GM19328 (cell line): Measurements from ENCODE around the gene BSCL2.
"Not testable (repeated sequence)": the region's sequence is repeated elsewhere in the genome, so short reads cannot be mapped to it uniquely, and the experiment has no call there.

Experiments
- ATAC-seq: cut with Tn5 transposase; IDR thresholded peaks from one replicate; pipeline ENCODE4 v1.9.1; 2021; ENCODE audit warnings: mild to moderate bottlenecking, moderate library complexity; ENCODE audit not compliant: unreplicated experiment

Gene BSCL2

GRCh38 chr11:62719302-62719978, 12.2 kb upstream of the BSCL2 start:
- no peak for ATAC-seq

- no peak for ATAC-seq
Observed at GRCh38 chr11:62716816-62717215, 9.6 kb upstream of the BSCL2 start.

- no peak for ATAC-seq
Observed at GRCh38 chr11:62716206-62716605, 9.0 kb upstream of the BSCL2 start.

GRCh38 chr11:62715150-62716130, 8.2 kb upstream of the BSCL2 start:
- ATAC-seq: no peak

GRCh38 chr11:62713343-62713742, 6.1 kb upstream of the BSCL2 start:
- ATAC-seq: no peak

GRCh38 chr11:62712861-62713260, 5.6 kb upstream of the BSCL2 start:
- no peak for ATAC-seq

GRCh38 chr11:62712276-62712812, 5.1 kb upstream of the BSCL2 start:
- ATAC-seq: no peak

GRCh38 chr11:62710001-62710345, 2.7 kb upstream of the BSCL2 start:
- ATAC-seq: no peak

- ATAC-seq: peak; percentile 52
Observed at GRCh38 chr11:62709247-62710000, 2.2 kb upstream of the BSCL2 start.

GRCh38 chr11:62708793-62709192, 1.6 kb upstream of the BSCL2 start:
- ATAC-seq: no peak

- no peak for ATAC-seq
Observed at GRCh38 chr11:62708392-62708791, 1.2 kb upstream of the BSCL2 start.

- no peak for ATAC-seq
Observed at GRCh38 chr11:62706850-62707247, 375 bp downstream of the BSCL2 start.

- peak; percentile 54 for ATAC-seq
Observed at GRCh38 chr11:62705880-62706849, 1.1 kb downstream of the BSCL2 start.

- no peak for ATAC-seq
Observed at GRCh38 chr11:62705413-62705812, 1.8 kb downstream of the BSCL2 start.

- ATAC-seq: not testable (repeated sequence)
Observed at GRCh38 chr11:62703921-62704320, 3.3 kb downstream of the BSCL2 start.

GRCh38 chr11:62702246-62702645, 5.0 kb downstream of the BSCL2 start:
- no peak for ATAC-seq

- no peak for ATAC-seq
Observed at GRCh38 chr11:62694455-62695167, 12.6 kb downstream of the BSCL2 start.

GRCh38 chr11:62693624-62694023, 13.6 kb downstream of the BSCL2 start:
- ATAC-seq: not testable (repeated sequence)

- no peak for ATAC-seq
Observed at GRCh38 chr11:62689421-62690183, 17.6 kb downstream of the BSCL2 start, which contains the start of gene LRRN4CL. LRRN4CL (minus strand) TSS chr11:62689530; CDS start chr11:62688508, 1,022 bp downstream.
